BJ (cell line): ENCODE measurements around the gene NHSL2. TPM values are rescaled to one million over a fixed set of nuclear protein-coding genes. Genes with fewer than 3 reads are reported as not detected.
"Not testable (repeated sequence)": the region's sequence is repeated elsewhere in the genome, so short reads cannot be mapped to it uniquely, and the experiment has no call there.

Experiments used
- CTCF ChIA-PET: fragments of 350-600 bp; formaldehyde crosslinking; extraction: SDS; loops from one replicate; lab custom pipeline; 2021; ENCODE audit warnings: antibody characterized with exemption, inconsistent platforms; lab: Yijun Ruan, JAX
- POLR2A ChIA-PET: fragments of 300-600 bp; sonication (Branson Sonifier 250); formaldehyde crosslinking; extraction: SDS; loops from one replicate; lab custom pipeline; 2021; ENCODE audit warnings: antibody characterized with exemption; lab: Charles Lee
- DNase-seq: peaks from one replicate; pipeline ENCODE4 v3.0.0-alpha.2; 2011; ENCODE audit warnings: low read depth
- H3K27me3 ChIP-seq: 2 replicates; pipeline ENCODE4 v1.6.0; 2011; ENCODE audit warnings: low read length; ENCODE audit not compliant: control insufficient read depth, insufficient read depth
- H3K36me3 ChIP-seq: 2 replicates; pipeline ENCODE4 v1.5.1; 2011; ENCODE audit warnings: low read length; ENCODE audit not compliant: control insufficient read depth, insufficient read depth
- H3K4me3 ChIP-seq: 2 replicates; pipeline ENCODE4 v1.5.1; 2011; ENCODE audit warnings: low read depth, mild to moderate bottlenecking, control low read depth, low read length
- polyA plus RNA-seq: library from polyadenylated mRNA; depleted of rRNA; stranded (reverse); fragments of >200 nt; gene quantifications from 2 replicates; pipeline ENCODE4 v1.2.3, GENCODE V29; 2011
- TF ChIP-seq, protein P1 (sequence below): IDR thresholded peaks from 2 replicates; pipeline ENCODE4 v1.5.1; 2011; ENCODE audit warnings: low read depth, mild to moderate bottlenecking, control low read depth, inconsistent platforms, low read length, moderate library complexity; ENCODE audit not compliant: insufficient read depth

NHSL2 gene
- polyA plus RNA-seq, 1 experiment, result 7.9 TPM

DNA sequence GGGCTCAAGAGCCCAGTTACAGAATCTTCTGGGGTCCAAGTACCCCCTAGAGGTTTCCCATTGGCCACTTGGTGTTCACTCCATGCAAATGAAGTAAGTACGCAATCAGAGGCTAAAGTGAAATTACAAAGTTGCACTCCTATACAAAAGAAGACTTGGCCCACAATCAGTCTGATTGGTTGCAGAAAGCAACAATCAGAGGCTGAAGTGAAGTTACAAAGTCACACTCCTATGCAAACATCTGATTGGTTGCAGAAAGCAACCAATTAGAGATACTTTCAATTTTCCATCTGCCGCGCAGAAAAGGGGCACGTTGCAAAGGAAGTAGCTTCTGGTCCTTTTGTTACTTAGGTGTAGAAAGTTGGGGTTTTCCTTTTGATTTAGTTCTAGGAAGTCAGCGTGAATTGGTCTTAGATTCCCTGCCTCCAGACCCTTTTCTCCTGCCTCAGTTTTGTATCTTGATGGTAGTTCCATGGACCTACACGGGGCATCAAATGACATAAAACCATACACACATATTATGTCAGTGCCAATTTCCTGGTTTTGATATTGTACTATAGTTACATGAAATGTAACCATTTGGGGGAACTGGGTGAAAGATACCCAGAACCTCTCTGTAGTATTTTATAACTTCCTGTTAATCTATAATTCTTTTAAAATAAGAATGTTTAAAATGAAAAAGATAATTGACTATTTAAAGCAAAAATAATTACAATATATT is 258.5 kb downstream of the NHSL2 start:
- POLR2A ChIA-PET, result interaction anchor here (0.6 kb wide), 1 partner anchor 108 kb away, joined by 3 read pairs; the partner anchor contains the start of gene RPS4X
- CTCF ChIA-PET, result no interaction called here
- DNase-seq, result no peak
- H3K27me3 ChIP-seq, result no peaks in the 10 kb centered on the region
- TF ChIP-seq, protein P1, sequence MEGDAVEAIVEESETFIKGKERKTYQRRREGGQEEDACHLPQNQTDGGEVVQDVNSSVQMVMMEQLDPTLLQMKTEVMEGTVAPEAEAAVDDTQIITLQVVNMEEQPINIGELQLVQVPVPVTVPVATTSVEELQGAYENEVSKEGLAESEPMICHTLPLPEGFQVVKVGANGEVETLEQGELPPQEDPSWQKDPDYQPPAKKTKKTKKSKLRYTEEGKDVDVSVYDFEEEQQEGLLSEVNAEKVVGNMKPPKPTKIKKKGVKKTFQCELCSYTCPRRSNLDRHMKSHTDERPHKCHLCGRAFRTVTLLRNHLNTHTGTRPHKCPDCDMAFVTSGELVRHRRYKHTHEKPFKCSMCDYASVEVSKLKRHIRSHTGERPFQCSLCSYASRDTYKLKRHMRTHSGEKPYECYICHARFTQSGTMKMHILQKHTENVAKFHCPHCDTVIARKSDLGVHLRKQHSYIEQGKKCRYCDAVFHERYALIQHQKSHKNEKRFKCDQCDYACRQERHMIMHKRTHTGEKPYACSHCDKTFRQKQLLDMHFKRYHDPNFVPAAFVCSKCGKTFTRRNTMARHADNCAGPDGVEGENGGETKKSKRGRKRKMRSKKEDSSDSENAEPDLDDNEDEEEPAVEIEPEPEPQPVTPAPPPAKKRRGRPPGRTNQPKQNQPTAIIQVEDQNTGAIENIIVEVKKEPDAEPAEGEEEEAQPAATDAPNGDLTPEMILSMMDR, result no peak
- H3K36me3 ChIP-seq, result no peaks in the 10 kb centered on the region
- no peak overlapping the region for H3K4me3 ChIP-seq

DNA sequence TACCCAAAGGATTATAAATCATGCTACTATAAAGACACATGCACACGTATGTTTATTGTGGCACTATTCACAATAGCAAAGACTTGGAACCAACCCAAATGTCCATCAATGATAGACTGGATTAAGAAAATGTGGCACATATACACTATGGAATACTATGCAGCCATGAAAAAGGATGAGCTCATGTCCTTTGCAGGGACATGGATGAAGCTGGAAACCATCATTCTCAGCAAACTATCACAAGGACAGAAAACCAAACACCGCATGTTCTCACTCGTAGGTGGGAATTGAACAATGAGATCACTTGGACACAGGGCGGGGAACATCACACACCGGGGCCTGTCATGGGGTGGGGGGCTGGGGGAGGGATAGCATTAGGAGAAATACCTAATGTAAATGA is 265.6 kb downstream of the NHSL2 start:
- H3K36me3 ChIP-seq, POLR2A ChIA-PET, CTCF ChIA-PET, H3K4me3 ChIP-seq, H3K27me3 ChIP-seq, DNase-seq: not testable (repeated sequence)

DNA sequence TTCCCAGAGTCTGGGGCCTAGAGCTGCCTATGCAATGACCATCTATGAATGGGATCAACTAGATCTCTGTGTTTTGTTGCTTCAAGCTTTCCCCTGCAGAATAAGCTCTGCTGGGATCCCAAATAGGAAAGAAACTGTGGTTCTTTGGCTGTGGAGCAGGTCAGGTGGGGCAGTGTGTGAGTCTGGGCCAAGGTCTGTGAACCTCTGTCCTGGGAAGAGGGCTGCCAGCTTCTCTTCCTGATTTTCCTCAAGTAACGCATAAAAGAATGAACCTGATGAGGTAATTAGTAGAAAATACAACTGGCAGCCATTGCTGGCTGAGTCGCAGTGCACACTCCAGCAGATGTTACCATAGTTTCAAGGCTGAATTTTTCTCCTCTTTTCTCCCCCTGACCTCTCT is 266.3 kb downstream of the NHSL2 start:
- Histone ChIP-seq H3K27me3 (no peaks in the 10 kb centered on the region), H3K36me3 (no peaks in the 10 kb centered on the region), H3K4me3 (no peak overlapping the region)
- CTCF ChIA-PET, result no interaction called here
- DNase-seq, result no peak
- POLR2A ChIA-PET, result interaction anchor here (0.5 kb wide), 1 partner anchor 16 kb away, joined by 4 read pairs; no protein-coding TSS in a partner anchor
- TF ChIP-seq, protein P1, result no peak

DNA sequence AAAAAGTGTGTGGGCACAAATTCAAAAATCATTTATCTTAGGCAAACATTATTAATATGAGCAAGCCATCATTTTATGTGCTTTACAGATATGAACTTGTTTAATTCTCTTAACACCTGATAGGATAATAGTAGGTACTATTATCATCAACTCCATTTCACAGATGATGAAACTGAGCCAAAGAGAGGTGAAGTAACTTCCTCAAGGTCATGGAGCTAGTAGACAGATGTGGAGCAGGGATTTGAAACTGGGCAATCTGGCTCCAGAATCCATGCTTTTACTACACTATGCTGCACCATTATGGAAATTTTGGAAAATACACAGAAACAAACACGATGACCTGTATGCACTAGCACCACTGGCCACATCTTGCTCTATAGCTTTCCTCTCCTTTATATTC is 269.9 kb downstream of the NHSL2 start:
- H3K27me3 ChIP-seq, result no peaks in the 10 kb centered on the region
- H3K4me3 ChIP-seq, result no peak overlapping the region; the same call in 1 of the 2 replicates
- ChIA-PET POLR2A (no interaction called here), CTCF (no interaction called here)
- TF ChIP-seq, protein P1, result no peak
- no peaks in the 10 kb centered on the region for H3K36me3 ChIP-seq
- DNase-seq, result no peak

DNA sequence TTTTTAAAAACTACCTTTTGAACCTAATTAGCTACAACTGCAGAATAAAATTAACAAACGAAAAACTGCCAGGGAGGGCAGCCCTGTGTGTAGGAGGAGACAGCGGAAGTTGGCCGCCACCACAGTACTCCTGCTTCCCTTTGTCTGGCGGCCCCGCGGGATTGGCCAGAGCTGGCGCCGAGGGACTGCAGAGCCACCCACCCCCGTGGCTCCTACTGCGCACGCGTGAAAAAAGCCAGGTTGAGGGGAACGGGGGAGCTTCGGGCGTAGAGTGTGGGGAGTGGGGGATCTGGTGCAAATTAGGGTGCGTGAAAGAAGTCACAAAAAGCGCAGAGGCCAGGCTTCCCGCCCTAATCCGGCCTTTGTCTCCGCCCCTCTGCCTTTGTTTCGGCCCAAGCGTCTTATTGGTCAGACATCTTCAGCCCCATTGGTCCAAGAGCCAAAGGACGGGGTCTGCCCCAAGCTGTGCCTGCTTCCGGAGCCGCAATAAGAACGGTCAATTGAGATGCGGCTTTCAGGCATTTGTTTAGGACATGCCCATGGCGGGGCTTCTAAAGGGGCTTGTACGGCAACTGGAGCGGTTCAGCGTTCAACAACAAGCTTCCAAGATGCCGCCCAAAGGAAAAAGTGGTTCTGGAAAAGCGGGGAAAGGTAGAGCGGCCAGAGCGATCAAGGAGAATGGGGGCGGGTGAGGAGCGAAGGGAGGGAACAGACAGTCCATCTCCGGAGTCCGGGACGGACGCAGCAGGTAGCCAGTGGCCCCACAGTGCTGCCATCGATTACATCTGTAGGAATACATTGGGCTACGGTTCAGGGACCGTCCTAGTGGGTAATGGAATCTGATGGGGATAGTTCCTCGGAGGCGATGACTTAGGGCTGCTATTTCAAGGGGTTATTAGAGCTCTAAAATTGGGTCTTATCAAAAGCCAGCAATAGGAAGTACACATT is 270.8 kb downstream of the NHSL2 start, which contains the start of gene PIN4:
Gene PIN4 (plus strand): TSS at position 580 of the 948 bp plus-strand sequence. CDS start 29 bp downstream, at position 609.
- ChIA-PET POLR2A (no interaction called here), CTCF (interaction anchor here (0.7 kb wide), 1 partner anchor 9 kb away, joined by 3 read pairs; no protein-coding TSS in a partner anchor)
- DNase-seq, result peak; percentile 92
- TF ChIP-seq, protein P1, result no peak
- H3K36me3 ChIP-seq, result no peaks in the 10 kb centered on the region
- H3K27me3 ChIP-seq, result no peaks in the 10 kb centered on the region
- peak within 1 kb of the TSS; percentile 88 for H3K4me3 ChIP-seq
